Activated gamma-delta T cell treated with anti-CD3 and anti-CD28 coated beads, Interleukin-2, amount 50 U/mL, for 16 hours (primary cell): ENCODE data around the gene GNAQ.

Source experiments
- DNase-seq: peaks from one replicate; pipeline ENCODE4 v3.0.0-alpha.2; 2020; ENCODE audit warnings: low read depth

The GNAQ gene

GRCh38 chr9:77680581-77680980, 351.0 kb downstream of the GNAQ start:
- DNase-seq: no peak

- no peak for DNase-seq
These were observed 351.8 kb downstream of the GNAQ start for GRCh38 chr9:77679661-77680368.

- DNase-seq: no peak
These were observed 352.5 kb downstream of the GNAQ start for GRCh38 chr9:77679088-77679487.

- no peak for DNase-seq
These were observed 353.6 kb downstream of the GNAQ start for GRCh38 chr9:77677957-77678535.

- DNase-seq: no peak
These were observed 354.2 kb downstream of the GNAQ start for GRCh38 chr9:77677397-77677796.

- no peak for DNase-seq
These were observed 357.4 kb downstream of the GNAQ start for GRCh38 chr9:77673941-77674791.

- no peak for DNase-seq
These were observed 359.4 kb downstream of the GNAQ start for GRCh38 chr9:77672183-77672582.

GRCh38 chr9:77667151-77667550, 364.5 kb downstream of the GNAQ start:
- no peak for DNase-seq
